AG09319 (cell line): Measurements from ENCODE around the gene BLCAP.
"Not testable (repeated sequence)": the region's sequence is repeated elsewhere in the genome, so short reads cannot be mapped to it uniquely, and the experiment has no call there.

ENCODE experiments used
- DNase-seq: peaks from one replicate; pipeline ENCODE4 v3.0.0-alpha.2; 2010; ENCODE audit warnings: low read depth; ENCODE audit errors: extremely low read depth
- CTCF ChIP-seq: IDR thresholded peaks from 2 replicates; pipeline ENCODE4 v1.5.1; 2011; ENCODE audit warnings: low read depth, mild to moderate bottlenecking, inconsistent platforms, low read length, moderate library complexity

Gene BLCAP

GRCh38 chr20:37500311-37500710, 27.4 kb downstream of the BLCAP start:
- TF ChIP-seq CTCF, result no peak
- DNase-seq, result no peak

- DNase-seq, result no peak
- TF ChIP-seq CTCF, result no peak
Observed at GRCh38 chr20:37498066-37498665, 29.5 kb downstream of the BLCAP start.

GRCh38 chr20:37494796-37495195, 32.9 kb downstream of the BLCAP start:
- no peak for TF ChIP-seq CTCF
- DNase-seq, result no peak

- no peak for DNase-seq
- TF ChIP-seq CTCF, result no peak
Observed at GRCh38 chr20:37494301-37494700, 33.4 kb downstream of the BLCAP start.

- TF ChIP-seq CTCF, result no peak
- DNase-seq, result no peak
Observed at GRCh38 chr20:37492945-37493344, 34.7 kb downstream of the BLCAP start.

GRCh38 chr20:37492096-37492625, 35.5 kb downstream of the BLCAP start:
- no peak for DNase-seq
- no peak for TF ChIP-seq CTCF

GRCh38 chr20:37490663-37491350, 36.9 kb downstream of the BLCAP start:
- no peak for TF ChIP-seq CTCF
- DNase-seq, result no peak

GRCh38 chr20:37486209-37486608, 41.5 kb downstream of the BLCAP start:
- not testable (repeated sequence) for DNase-seq
